Measurements from ENCODE around the gene OR1E1. TPM values are rescaled to one million over a fixed set of nuclear protein-coding genes. Genes with fewer than 3 reads are reported as not detected.

Gene OR1E1
- polyA plus RNA-seq, 1 of the 3 experiments (the other 2 are of a cell fraction), result not detected

- H3K9me2 ChIP-seq, result no peaks in the 10 kb centered on the region
- no peaks in the 10 kb centered on the region for H3K4me1 ChIP-seq (ENCODE audit: control insufficient read depth in 1 of 2, insufficient read depth in 2 of 2, low read depth in 1 of 2, low read length in 1 of 2)
- no peak overlapping the region for H3K4me3 ChIP-seq (ENCODE audit: low read depth in 2 of 2, low read length in 1 of 2)
- no peaks in the 10 kb centered on the region for H3K79me2 ChIP-seq (ENCODE audit: insufficient read depth)
- POLR2A ChIA-PET, result no interaction called here
- H3K4me2 ChIP-seq, result no peak overlapping the region
- no peaks in the 10 kb centered on the region for H3K27me3 ChIP-seq (ENCODE audit: insufficient read depth)
- WGBS (ENCODE audit: low lambda C conversion rate), result 2% methylated on average over 2 of the region's 2 CpGs
- H4K20me1 ChIP-seq (ENCODE audit: insufficient read depth), result no peaks in the 10 kb centered on the region
- TF ChIP-seq USF2 (IDR thresholded peaks at IDR 0.05; ENCODE audit: borderline replicate concordance, low read depth, low read length), result no peak
- TF ChIP-seq FOXM1 (IDR thresholded peaks at IDR 0.05; ENCODE audit: low read depth), result no peak
- TF ChIP-seq YY1 (IDR thresholded peaks at IDR 0.05; ENCODE audit: low read depth), result no peak
- no peak for TF ChIP-seq ELF1 (IDR thresholded peaks at IDR 0.05)
- no peak for TF ChIP-seq FOXJ3 (CRISPR knock-in tag; IDR thresholded peaks at IDR 0.05)
- TF ChIP-seq SMC3 (IDR thresholded peaks at IDR 0.05; ENCODE audit: low read depth, low read length), result no peak
- TF ChIP-seq MXI1 (IDR thresholded peaks at IDR 0.05; ENCODE audit: low read depth, low read length), result no peak
- TF ChIP-seq CTCF (IDR thresholded peaks at IDR 0.05), result no peak
- no peak for TF ChIP-seq FOSL2 (IDR thresholded peaks at IDR 0.05; ENCODE audit: borderline replicate concordance, low read depth)
- no peak for TF ChIP-seq NFIC (IDR thresholded peaks at IDR 0.05; ENCODE audit: borderline replicate concordance)
- no peak for TF ChIP-seq JUND (IDR thresholded peaks at IDR 0.05)
- TF ChIP-seq CHD2 (IDR thresholded peaks at IDR 0.05; ENCODE audit: low read length, partially characterized antibody), result no peak
- no peak for TF ChIP-seq RFX5 (IDR thresholded peaks at IDR 0.05; ENCODE audit: low read length)
- H3K9ac ChIP-seq, result no peak overlapping the region
- CTCF ChIA-PET, result interaction anchor here (0.7 kb wide), 1 partner anchor 96 kb away, joined by 3 read pairs; no protein-coding TSS in a partner anchor
- DNase-seq, result no peak
- H3K9me3 ChIP-seq, result no peaks in the 10 kb centered on the region
- H2AFZ ChIP-seq (ENCODE audit: low read depth), result no peak overlapping the region
- no peaks in the 10 kb centered on the region for H3K36me3 ChIP-seq (replicated peaks in 1 of 2; ENCODE audit: control insufficient read depth in 1 of 2, insufficient read depth in 2 of 2, low read length in 1 of 2)
- H3K27ac ChIP-seq (ENCODE audit: low read depth in 2 of 2, low read length in 1 of 2), result no peak overlapping the region
- H3F3A ChIP-seq (replicated peaks; ENCODE audit: insufficient read depth), result no peaks in the 10 kb centered on the region
Observed at GRCh38 chr17:3440451-3440850, 42.2 kb upstream of the OR1E1 start.

DNA sequence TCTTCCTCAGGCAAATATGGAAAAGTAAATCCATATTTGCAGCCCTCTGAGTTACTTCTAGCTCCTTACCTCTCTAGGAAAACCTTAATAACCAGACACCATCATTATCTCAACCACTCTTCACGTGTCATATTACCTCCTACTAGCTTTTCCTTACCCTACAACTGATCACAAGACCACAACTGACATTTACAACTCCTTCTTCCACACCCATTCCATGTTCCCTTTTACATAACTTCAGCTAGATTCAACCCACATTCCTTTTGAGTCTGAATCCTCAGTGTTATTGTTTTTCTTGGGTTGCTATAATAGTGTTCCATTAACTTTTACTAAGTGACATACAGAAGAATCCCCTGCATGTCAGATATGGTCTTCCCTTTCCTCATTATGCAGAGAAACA is 40.2 kb upstream of the OR1E1 start:
- DNase-seq, result no peak
- Histone ChIP-seq H3K9me3 (no peaks in the 10 kb centered on the region), H3F3A (replicated peaks; ENCODE audit: insufficient read depth) (no peaks in the 10 kb centered on the region), H2AFZ (ENCODE audit: low read depth) (no peak overlapping the region), H3K27me3 (ENCODE audit: insufficient read depth) (no peaks in the 10 kb centered on the region), H3K4me2 (no peak overlapping the region), H3K9me2 (no peaks in the 10 kb centered on the region), H3K79me2 (ENCODE audit: insufficient read depth) (no peaks in the 10 kb centered on the region), H3K27ac (ENCODE audit: low read depth in 2 of 2, low read length in 1 of 2) (no peak overlapping the region), H3K4me3 (ENCODE audit: low read depth in 2 of 2, low read length in 1 of 2) (no peak overlapping the region), H3K4me1 (ENCODE audit: control insufficient read depth in 1 of 2, insufficient read depth in 2 of 2, low read depth in 1 of 2, low read length in 1 of 2) (no peaks in the 10 kb centered on the region), H4K20me1 (ENCODE audit: insufficient read depth) (no peaks in the 10 kb centered on the region), H3K36me3 (replicated peaks in 1 of 2; ENCODE audit: control insufficient read depth in 1 of 2, insufficient read depth in 2 of 2, low read length in 1 of 2) (no peaks in the 10 kb centered on the region), H3K9ac (no peak overlapping the region)
- ChIA-PET CTCF (no interaction called here), POLR2A (no interaction called here)
- 0% methylated on average over 1 of the region's 1 CpG for WGBS (ENCODE audit: low lambda C conversion rate)
- no peak for TF ChIP-seq JUND (IDR thresholded peaks at IDR 0.05)
